Dendritic cell treated with granulocyte-macrophage colony-stimulating factor and Interleukin-4, amounts not matched to agents 40 ng/mL and 50 ng/mL, for 4 days (primary cell): ENCODE results near the gene NAP1L4.

Source experiments
- H3K27ac Mint-ChIP-seq: one replicate; pipeline ENCODE4 v1.8.0; 2022; ENCODE audit warnings: mild to moderate bottlenecking, mixed read lengths
- H3K27me3 Mint-ChIP-seq: one replicate; pipeline ENCODE4 v1.8.0; 2022; ENCODE audit warnings: mild to moderate bottlenecking, mixed read lengths
- H3K36me3 Mint-ChIP-seq: one replicate; pipeline ENCODE4 v1.8.0; 2022; ENCODE audit warnings: low read depth, mixed read lengths
- H3K4me1 Mint-ChIP-seq: one replicate; pipeline ENCODE4 v1.8.0; 2022; ENCODE audit warnings: low read depth, mixed read lengths
- H3K4me3 Mint-ChIP-seq: one replicate; pipeline ENCODE4 v1.8.0; 2022; ENCODE audit warnings: mild to moderate bottlenecking, moderate library complexity, mixed read lengths
- H3K9me3 Mint-ChIP-seq: one replicate; pipeline ENCODE4 v1.8.0; 2022; ENCODE audit warnings: mixed read lengths
- intact Hi-C: fragments of 100-400 bp; cut with micrococcal nuclease; formaldehyde crosslinking; loops from one replicate; pipeline ENCODE4 v1.15.0; 2022

NAP1L4 gene

GRCh38 chr11:2917842-2918490, 74.2 kb downstream of the NAP1L4 start:
- no peaks in the 10 kb centered on the region for H3K4me1 Mint-ChIP-seq

GRCh38 chr11:2916892-2917645, 75.1 kb downstream of the NAP1L4 start:
- Mint-ChIP-seq H3K27ac (no peak overlapping the region), H3K4me1 (no peaks in the 10 kb centered on the region), H3K4me3 (no peak overlapping the region), H3K36me3 (peaks cover 3% of the 10 kb centered on the region), H3K27me3 (peaks cover 33% of the 10 kb centered on the region), H3K9me3 (no peaks in the 10 kb centered on the region)
- intact Hi-C loops = no loop called here

More at GRCh38 chr11:2917842-2918490, 74.2 kb downstream of the NAP1L4 start:
- H3K36me3 Mint-ChIP-seq = peaks cover 9% of the 10 kb centered on the region
- H3K27ac Mint-ChIP-seq = no peak overlapping the region
- H3K9me3 Mint-ChIP-seq = no peaks in the 10 kb centered on the region
- intact Hi-C loops = no loop called here
- no peak overlapping the region for H3K4me3 Mint-ChIP-seq
- H3K27me3 Mint-ChIP-seq = peaks cover 30% of the 10 kb centered on the region

GRCh38 chr11:2916114-2916891, 75.8 kb downstream of the NAP1L4 start:
- intact Hi-C loops = no loop called here
- Mint-ChIP-seq H3K9me3 (no peaks in the 10 kb centered on the region), H3K27ac (no peak overlapping the region), H3K4me1 (peaks cover 6% of the 10 kb centered on the region), H3K36me3 (no peaks in the 10 kb centered on the region), H3K27me3 (peaks cover 38% of the 10 kb centered on the region), H3K4me3 (no peak overlapping the region)

GRCh38 chr11:2915473-2915872, 76.7 kb downstream of the NAP1L4 start:
- Mint-ChIP-seq H3K27ac (no peak overlapping the region), H3K4me3 (no peak overlapping the region), H3K27me3 (peaks cover 45% of the 10 kb centered on the region), H3K9me3 (no peaks in the 10 kb centered on the region), H3K36me3 (peaks cover 8% of the 10 kb centered on the region), H3K4me1 (peaks cover 6% of the 10 kb centered on the region)
- intact Hi-C loops = no loop called here

GRCh38 chr11:2914455-2915195, 77.5 kb downstream of the NAP1L4 start:
- peaks cover 16% of the 10 kb centered on the region for H3K36me3 Mint-ChIP-seq
- intact Hi-C loops = no loop called here
- H3K9me3 Mint-ChIP-seq = no peaks in the 10 kb centered on the region
- H3K27ac Mint-ChIP-seq = no peak overlapping the region
- no peak overlapping the region for H3K4me3 Mint-ChIP-seq
- peaks cover 6% of the 10 kb centered on the region for H3K4me1 Mint-ChIP-seq
- peaks cover 46% of the 10 kb centered on the region for H3K27me3 Mint-ChIP-seq

DNA sequence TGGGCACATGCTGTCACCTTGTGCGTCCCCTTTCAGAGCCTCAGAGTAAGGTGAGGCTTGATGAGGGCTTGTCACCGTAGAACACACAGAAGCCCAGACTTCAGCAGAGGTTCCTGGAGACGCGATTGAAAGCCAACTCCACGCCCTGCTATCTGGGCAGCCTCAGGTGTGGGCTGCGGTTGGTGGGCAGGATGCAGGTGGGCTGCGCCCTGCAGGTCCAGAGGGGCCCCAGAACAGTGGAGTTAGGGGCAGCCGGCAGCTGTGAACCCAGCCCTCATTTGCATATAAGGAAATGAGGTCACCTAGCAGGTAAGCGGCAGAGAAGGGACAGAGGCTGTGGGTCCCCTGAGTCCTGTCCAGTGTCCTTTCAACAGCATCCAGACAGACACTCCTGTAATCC, 78.4 kb downstream of the NAP1L4 start:
- H3K27ac Mint-ChIP-seq = no peak overlapping the region

GRCh38 chr11:2913019-2913431, 79.1 kb downstream of the NAP1L4 start:
- no peak overlapping the region for H3K27ac Mint-ChIP-seq
- peaks cover 51% of the 10 kb centered on the region for H3K27me3 Mint-ChIP-seq
- intact Hi-C loops = no loop called here
- H3K4me3 Mint-ChIP-seq = no peak overlapping the region
- peaks cover 23% of the 10 kb centered on the region for H3K36me3 Mint-ChIP-seq
- H3K9me3 Mint-ChIP-seq = no peaks in the 10 kb centered on the region
- peaks cover 6% of the 10 kb centered on the region for H3K4me1 Mint-ChIP-seq

More for the DNA sequence above, 78.4 kb downstream of the NAP1L4 start:
- H3K9me3 Mint-ChIP-seq = no peaks in the 10 kb centered on the region
- H3K27me3 Mint-ChIP-seq = peaks cover 44% of the 10 kb centered on the region
- H3K4me3 Mint-ChIP-seq = no peak overlapping the region
- intact Hi-C loops = no loop called here
- peaks cover 17% of the 10 kb centered on the region for H3K36me3 Mint-ChIP-seq
- H3K4me1 Mint-ChIP-seq = peaks cover 6% of the 10 kb centered on the region

DNA sequence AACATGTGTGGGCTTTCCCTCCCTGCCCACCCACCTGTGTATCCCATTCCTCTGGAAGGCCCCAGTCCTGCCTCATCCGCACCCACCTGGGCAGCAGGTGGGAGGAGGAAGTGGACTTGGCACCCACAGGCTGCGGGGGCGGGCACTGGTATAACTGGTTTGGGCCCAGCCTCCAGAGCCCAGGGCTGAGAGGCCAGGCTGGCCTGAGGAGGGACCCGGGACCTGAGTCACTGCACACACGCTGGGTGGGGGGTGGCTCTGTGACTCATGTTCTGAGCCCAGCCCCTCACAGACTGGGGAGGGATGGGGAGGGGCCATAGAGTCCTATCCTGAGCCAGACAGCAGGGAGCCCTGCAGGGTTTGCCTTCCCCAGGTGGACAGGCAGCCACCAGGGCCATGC, 79.6 kb downstream of the NAP1L4 start:
- H3K27me3 Mint-ChIP-seq = peaks cover 50% of the 10 kb centered on the region
- H3K9me3 Mint-ChIP-seq = no peaks in the 10 kb centered on the region
- no peak overlapping the region for H3K27ac Mint-ChIP-seq
- H3K4me1 Mint-ChIP-seq = peaks cover 6% of the 10 kb centered on the region
- H3K36me3 Mint-ChIP-seq = peaks cover 28% of the 10 kb centered on the region
- intact Hi-C loops = no loop called here
- no peak overlapping the region for H3K4me3 Mint-ChIP-seq

- no peak overlapping the region for H3K4me3 Mint-ChIP-seq
- H3K36me3 Mint-ChIP-seq = peaks cover 34% of the 10 kb centered on the region
- no peaks in the 10 kb centered on the region for H3K9me3 Mint-ChIP-seq
- H3K27ac Mint-ChIP-seq = no peak overlapping the region
- H3K4me1 Mint-ChIP-seq = peaks cover 6% of the 10 kb centered on the region
- intact Hi-C loops = no loop called here
- peaks cover 51% of the 10 kb centered on the region for H3K27me3 Mint-ChIP-seq
Observed at GRCh38 chr11:2911785-2912391, 80.2 kb downstream of the NAP1L4 start.

- intact Hi-C loops = no loop called here
- H3K27ac Mint-ChIP-seq = no peak overlapping the region
- no peaks in the 10 kb centered on the region for H3K9me3 Mint-ChIP-seq
- peaks cover 6% of the 10 kb centered on the region for H3K4me1 Mint-ChIP-seq
- H3K4me3 Mint-ChIP-seq = no peak overlapping the region
- H3K27me3 Mint-ChIP-seq = peaks cover 51% of the 10 kb centered on the region
- peaks cover 37% of the 10 kb centered on the region for H3K36me3 Mint-ChIP-seq
Observed at GRCh38 chr11:2911088-2911784, 80.9 kb downstream of the NAP1L4 start.

GRCh38 chr11:2910401-2910955, 81.7 kb downstream of the NAP1L4 start:
- peaks cover 44% of the 10 kb centered on the region for H3K36me3 Mint-ChIP-seq
- intact Hi-C loops = no loop called here
- H3K4me1 Mint-ChIP-seq = peaks cover 10% of the 10 kb centered on the region
- H3K27ac Mint-ChIP-seq = no peak overlapping the region
- H3K4me3 Mint-ChIP-seq = no peak overlapping the region
- no peaks in the 10 kb centered on the region for H3K9me3 Mint-ChIP-seq
- H3K27me3 Mint-ChIP-seq = peaks cover 51% of the 10 kb centered on the region

- intact Hi-C loops = no loop called here
- Mint-ChIP-seq H3K36me3 (peaks cover 56% of the 10 kb centered on the region), H3K4me3 (no peak overlapping the region), H3K27ac (no peak overlapping the region), H3K4me1 (peaks cover 20% of the 10 kb centered on the region), H3K27me3 (peaks cover 45% of the 10 kb centered on the region), H3K9me3 (peaks cover 11% of the 10 kb centered on the region)
Observed at GRCh38 chr11:2909133-2909902, 82.8 kb downstream of the NAP1L4 start.
